ENCODE data around the gene AUTS2.

AUTS2 gene

GRCh38 chr7:70542750-70543376 is 944.6 kb downstream of the AUTS2 start:
- Histone ChIP-seq H3K9ac (ENCODE audit: low read length in 2 of 2) (no peak overlapping the region), H3K27ac (ENCODE audit: low read length) (no peak overlapping the region), H3K4me3 (ENCODE audit: low read length in 2 of 2) (no peak overlapping the region), H3K4me1 (ENCODE audit: control insufficient read depth, insufficient read depth, low read length) (peaks cover 3% of the 10 kb centered on the region), H3K27me3 (ENCODE audit: control insufficient read depth in 1 of 2, insufficient read depth in 2 of 2, low read length in 2 of 2) (no peaks in the 10 kb centered on the region), H3K9me3 (ENCODE audit: control insufficient read depth in 2 of 2, low read length in 2 of 2) (peaks cover 0 to 2% of the 10 kb centered on the region in 2 donors), H3K36me3 (ENCODE audit: control insufficient read depth in 2 of 2, insufficient read depth in 2 of 2, low read length in 2 of 2) (no peaks in the 10 kb centered on the region)

GRCh38 chr7:70544016-70544415 is 945.7 kb downstream of the AUTS2 start:
- H3K4me3 ChIP-seq (ENCODE audit: low read length in 2 of 2): no peak overlapping the region
- H3K4me1 ChIP-seq (ENCODE audit: control insufficient read depth, insufficient read depth, low read length): peaks cover 3% of the 10 kb centered on the region
- H3K9me3 ChIP-seq (ENCODE audit: control insufficient read depth in 2 of 2, low read length in 2 of 2): peaks cover 0 to 2% of the 10 kb centered on the region in 2 donors
- no peak overlapping the region for H3K27ac ChIP-seq (ENCODE audit: low read length)
- no peaks in the 10 kb centered on the region for H3K27me3 ChIP-seq (ENCODE audit: control insufficient read depth in 1 of 2, insufficient read depth in 2 of 2, low read length in 2 of 2)
- H3K36me3 ChIP-seq (ENCODE audit: control insufficient read depth in 2 of 2, insufficient read depth in 2 of 2, low read length in 2 of 2): no peaks in the 10 kb centered on the region
- no peak overlapping the region for H3K9ac ChIP-seq (ENCODE audit: low read length in 2 of 2)

- peaks cover 3% of the 10 kb centered on the region for H3K4me1 ChIP-seq (ENCODE audit: control insufficient read depth, insufficient read depth, low read length)
- H3K36me3 ChIP-seq (ENCODE audit: control insufficient read depth in 2 of 2, insufficient read depth in 2 of 2, low read length in 2 of 2): no peaks in the 10 kb centered on the region
- H3K9ac ChIP-seq (ENCODE audit: low read length in 2 of 2): no peak overlapping the region
- no peak overlapping the region for H3K4me3 ChIP-seq (ENCODE audit: low read length in 2 of 2)
- no peak overlapping the region for H3K27ac ChIP-seq (ENCODE audit: low read length)
- H3K27me3 ChIP-seq (ENCODE audit: control insufficient read depth in 1 of 2, insufficient read depth in 2 of 2, low read length in 2 of 2): no peaks in the 10 kb centered on the region
- peaks cover 0 to 2% of the 10 kb centered on the region in 2 donors for H3K9me3 ChIP-seq (ENCODE audit: control insufficient read depth in 2 of 2, low read length in 2 of 2)
These were observed 946.9 kb downstream of the AUTS2 start for GRCh38 chr7:70545214-70545613.

GRCh38 chr7:70552141-70552540 is 953.9 kb downstream of the AUTS2 start:
- Histone ChIP-seq H3K36me3 (ENCODE audit: control insufficient read depth in 2 of 2, insufficient read depth in 2 of 2, low read length in 2 of 2) (no peaks in the 10 kb centered on the region), H3K27ac (ENCODE audit: low read length) (no peak overlapping the region), H3K9me3 (ENCODE audit: control insufficient read depth in 2 of 2, low read length in 2 of 2) (peaks cover 0 to 2% of the 10 kb centered on the region in 2 donors), H3K27me3 (ENCODE audit: control insufficient read depth in 1 of 2, insufficient read depth in 2 of 2, low read length in 2 of 2) (no peaks in the 10 kb centered on the region), H3K9ac (ENCODE audit: low read length in 2 of 2) (no peak overlapping the region), H3K4me3 (ENCODE audit: low read length in 2 of 2) (no peak overlapping the region), H3K4me1 (ENCODE audit: control insufficient read depth, insufficient read depth, low read length) (no peaks in the 10 kb centered on the region)

- Histone ChIP-seq H3K9me3 (ENCODE audit: control insufficient read depth in 2 of 2, low read length in 2 of 2) (no peaks in the 10 kb centered on the region), H3K27me3 (ENCODE audit: control insufficient read depth in 1 of 2, insufficient read depth in 2 of 2, low read length in 2 of 2) (no peaks in the 10 kb centered on the region), H3K27ac (ENCODE audit: low read length) (no peak overlapping the region), H3K36me3 (ENCODE audit: control insufficient read depth in 2 of 2, insufficient read depth in 2 of 2, low read length in 2 of 2) (peaks cover 0 to 2% of the 10 kb centered on the region in 2 donors), H3K4me1 (ENCODE audit: control insufficient read depth, insufficient read depth, low read length) (no peaks in the 10 kb centered on the region), H3K9ac (ENCODE audit: low read length in 2 of 2) (no peak overlapping the region), H3K4me3 (ENCODE audit: low read length in 2 of 2) (no peak overlapping the region)
These were observed 955.1 kb downstream of the AUTS2 start for GRCh38 chr7:70553364-70553763.

- Histone ChIP-seq H3K27ac (ENCODE audit: low read length) (no peak overlapping the region), H3K27me3 (ENCODE audit: control insufficient read depth in 1 of 2, insufficient read depth in 2 of 2, low read length in 2 of 2) (no peaks in the 10 kb centered on the region), H3K4me1 (ENCODE audit: control insufficient read depth, insufficient read depth, low read length) (no peaks in the 10 kb centered on the region), H3K9me3 (ENCODE audit: control insufficient read depth in 2 of 2, low read length in 2 of 2) (no peaks in the 10 kb centered on the region), H3K4me3 (ENCODE audit: low read length in 2 of 2) (no peak overlapping the region), H3K9ac (ENCODE audit: low read length in 2 of 2) (no peak overlapping the region), H3K36me3 (ENCODE audit: control insufficient read depth in 2 of 2, insufficient read depth in 2 of 2, low read length in 2 of 2) (peaks cover 0 to 2% of the 10 kb centered on the region in 2 donors)
These were observed 956.4 kb downstream of the AUTS2 start for GRCh38 chr7:70554646-70555045.

- H3K4me3 ChIP-seq (ENCODE audit: low read length in 2 of 2): no peak overlapping the region
- H3K9ac ChIP-seq (ENCODE audit: low read length in 2 of 2): no peak overlapping the region
- peaks cover 0 to 2% of the 10 kb centered on the region in 2 donors for H3K36me3 ChIP-seq (ENCODE audit: control insufficient read depth in 2 of 2, insufficient read depth in 2 of 2, low read length in 2 of 2)
- no peaks in the 10 kb centered on the region for H3K9me3 ChIP-seq (ENCODE audit: control insufficient read depth in 2 of 2, low read length in 2 of 2)
- H3K4me1 ChIP-seq (ENCODE audit: control insufficient read depth, insufficient read depth, low read length): no peaks in the 10 kb centered on the region
- H3K27me3 ChIP-seq (ENCODE audit: control insufficient read depth in 1 of 2, insufficient read depth in 2 of 2, low read length in 2 of 2): no peaks in the 10 kb centered on the region
- no peak overlapping the region for H3K27ac ChIP-seq (ENCODE audit: low read length)
These were observed 958.5 kb downstream of the AUTS2 start for GRCh38 chr7:70556761-70557160.

- Histone ChIP-seq H3K9ac (ENCODE audit: low read length in 2 of 2) (no peak overlapping the region), H3K27ac (ENCODE audit: low read length) (no peak overlapping the region), H3K36me3 (ENCODE audit: control insufficient read depth in 2 of 2, insufficient read depth in 2 of 2, low read length in 2 of 2) (peaks cover 0 to 2% of the 10 kb centered on the region in 2 donors), H3K27me3 (ENCODE audit: control insufficient read depth in 1 of 2, insufficient read depth in 2 of 2, low read length in 2 of 2) (no peaks in the 10 kb centered on the region), H3K9me3 (ENCODE audit: control insufficient read depth in 2 of 2, low read length in 2 of 2) (no peaks in the 10 kb centered on the region), H3K4me1 (ENCODE audit: control insufficient read depth, insufficient read depth, low read length) (no peaks in the 10 kb centered on the region), H3K4me3 (ENCODE audit: low read length in 2 of 2) (no peak overlapping the region)
These were observed 959.1 kb downstream of the AUTS2 start for GRCh38 chr7:70557338-70557737.

- no peak overlapping the region for H3K9ac ChIP-seq (ENCODE audit: low read length in 2 of 2)
These were observed 961.5 kb downstream of the AUTS2 start for GRCh38 chr7:70559815-70560214.

GRCh38 chr7:70563960-70564359 is 965.7 kb downstream of the AUTS2 start:
- Histone ChIP-seq H3K27ac (ENCODE audit: low read length) (no peak overlapping the region), H3K36me3 (ENCODE audit: control insufficient read depth in 2 of 2, insufficient read depth in 2 of 2, low read length in 2 of 2) (peaks cover 0 to 5% of the 10 kb centered on the region in 2 donors)

More at GRCh38 chr7:70559815-70560214, 961.5 kb downstream of the AUTS2 start:
- H3K9me3 ChIP-seq (ENCODE audit: control insufficient read depth in 2 of 2, low read length in 2 of 2): no peaks in the 10 kb centered on the region
- no peak overlapping the region for H3K4me3 ChIP-seq (ENCODE audit: low read length in 2 of 2)
- peaks cover 0 to 2% of the 10 kb centered on the region in 2 donors for H3K36me3 ChIP-seq (ENCODE audit: control insufficient read depth in 2 of 2, insufficient read depth in 2 of 2, low read length in 2 of 2)
- H3K27ac ChIP-seq (ENCODE audit: low read length): no peak overlapping the region
- H3K4me1 ChIP-seq (ENCODE audit: control insufficient read depth, insufficient read depth, low read length): no peaks in the 10 kb centered on the region
- H3K27me3 ChIP-seq (ENCODE audit: control insufficient read depth in 1 of 2, insufficient read depth in 2 of 2, low read length in 2 of 2): no peaks in the 10 kb centered on the region

GRCh38 chr7:70565721-70566370 is 967.6 kb downstream of the AUTS2 start:
- Histone ChIP-seq H3K4me1 (ENCODE audit: control insufficient read depth, insufficient read depth, low read length) (no peaks in the 10 kb centered on the region), H3K4me3 (ENCODE audit: low read length in 2 of 2) (no peak overlapping the region), H3K27me3 (ENCODE audit: control insufficient read depth in 1 of 2, insufficient read depth in 2 of 2, low read length in 2 of 2) (no peaks in the 10 kb centered on the region), H3K9me3 (ENCODE audit: control insufficient read depth in 2 of 2, low read length in 2 of 2) (no peaks in the 10 kb centered on the region), H3K27ac (ENCODE audit: low read length) (no peak overlapping the region), H3K36me3 (ENCODE audit: control insufficient read depth in 2 of 2, insufficient read depth in 2 of 2, low read length in 2 of 2) (peaks cover 0 to 5% of the 10 kb centered on the region in 2 donors), H3K9ac (ENCODE audit: low read length in 2 of 2) (no peak overlapping the region)

More at GRCh38 chr7:70563960-70564359, 965.7 kb downstream of the AUTS2 start:
- Histone ChIP-seq H3K9ac (ENCODE audit: low read length in 2 of 2) (no peak overlapping the region), H3K9me3 (ENCODE audit: control insufficient read depth in 2 of 2, low read length in 2 of 2) (no peaks in the 10 kb centered on the region), H3K27me3 (ENCODE audit: control insufficient read depth in 1 of 2, insufficient read depth in 2 of 2, low read length in 2 of 2) (no peaks in the 10 kb centered on the region), H3K4me1 (ENCODE audit: control insufficient read depth, insufficient read depth, low read length) (no peaks in the 10 kb centered on the region), H3K4me3 (ENCODE audit: low read length in 2 of 2) (no peak overlapping the region)
